ENCODE results near the gene SLC5A12.

- TF ChIP-seq CTCF (optimal IDR thresholded peaks at IDR 0.05 in 1 of 3, IDR thresholded peaks at IDR 0.05 in 1 of 3, conservative IDR thresholded peaks at IDR 0.05 in 1 of 3; ENCODE audit: extremely low read depth in 1 of 3, insufficient read depth in 2 of 3, low read length in 3 of 3) (no peak), EZH2 (IDR thresholded peaks at IDR 0.05; ENCODE audit: low read length) (no peak)
These were observed 19.2 kb upstream of the SLC5A12 start for GRCh38 chr11:26741036-26741435.
